KMS-11 (cell line): Measurements from ENCODE around the gene KCNQ1OT1.

Experiments used
- H2AFZ ChIP-seq: fragments of 200-600 bp; sonication (generic); 2 replicates; pipeline ENCODE4 v1.6.1; 2016; ENCODE audit warnings: antibody characterized with exemption, mixed run types, low read depth
- H3K27ac ChIP-seq: fragments of 200-600 bp; sonication (generic); 2 replicates; pipeline ENCODE4 v1.6.1; 2016; ENCODE audit warnings: mild to moderate bottlenecking, mixed run types
- H3K27me3 ChIP-seq: fragments of 200-600 bp; sonication (generic); 2 replicates; pipeline ENCODE4 v1.6.1; 2017; ENCODE audit warnings: mild to moderate bottlenecking, low read depth, mixed run types, moderate library complexity; ENCODE audit not compliant: insufficient read depth
- H3K36me3 ChIP-seq: fragments of 200-600 bp; sonication (generic); 2 replicates; pipeline ENCODE4 v1.6.1; 2017; ENCODE audit warnings: mild to moderate bottlenecking, mixed run types; ENCODE audit not compliant: insufficient read depth
- H3K4me1 ChIP-seq: fragments of 200-600 bp; sonication (generic); 2 replicates; pipeline ENCODE4 v1.6.1; 2016; ENCODE audit warnings: mild to moderate bottlenecking, low read depth, mixed run types; ENCODE audit not compliant: poor library complexity, severe bottlenecking
- H3K4me2 ChIP-seq: fragments of 200-600 bp; sonication (generic); 2 replicates; pipeline ENCODE4 v1.7.0; 2016; ENCODE audit warnings: mild to moderate bottlenecking, mixed run types
- H3K4me3 ChIP-seq: fragments of 200-600 bp; sonication (generic); IDR thresholded peaks from 2 replicates; pipeline ENCODE4 v1.6.1; 2017; ENCODE audit warnings: low read depth, low read length, mixed read lengths; ENCODE audit not compliant: insufficient read depth
- H3K79me2 ChIP-seq: fragments of 200-600 bp; sonication (generic); 2 replicates; pipeline ENCODE4 v1.6.1; 2016; ENCODE audit warnings: low read depth, mixed run types; ENCODE audit not compliant: insufficient read depth
- H3K9ac ChIP-seq: fragments of 200-600 bp; sonication (generic); 2 replicates; pipeline ENCODE4 v1.6.1; 2016; ENCODE audit warnings: mild to moderate bottlenecking, mixed run types
- H4K20me1 ChIP-seq: fragments of 200-600 bp; sonication (generic); 2 replicates; pipeline ENCODE4 v1.6.1; 2016; ENCODE audit warnings: mild to moderate bottlenecking, mixed run types; ENCODE audit not compliant: insufficient read depth
- CTCF ChIP-seq: fragments of 200-600 bp; sonication (generic); conservative IDR thresholded peaks from 2 replicates; pipeline ENCODE4 v1.6.1; 2017; ENCODE audit warnings: low read depth, mild to moderate bottlenecking, antibody characterized with exemption, low read length, moderate library complexity, mixed read lengths

KCNQ1OT1 gene

GRCh38 chr11:2694995-2695939, 4.5 kb downstream of the KCNQ1OT1 start:
- Histone ChIP-seq H3K9ac (no peak overlapping the region), H3K4me1 (peaks cover 71% of the 10 kb centered on the region), H3K4me2 (peak overlapping the region; percentile 13; the same call in 1 of the 2 replicates), H2AFZ (no peak overlapping the region), H3K4me3 (no peak overlapping the region), H3K27me3 (no peaks in the 10 kb centered on the region), H3K36me3 (no peaks in the 10 kb centered on the region), H3K79me2 (peaks cover 94% of the 10 kb centered on the region), H3K27ac (no peak overlapping the region), H4K20me1 (peaks cover 22% of the 10 kb centered on the region)
- TF ChIP-seq CTCF, result no peak

- TF ChIP-seq CTCF, result no peak
- peaks cover 22% of the 10 kb centered on the region for H4K20me1 ChIP-seq
- no peak overlapping the region; the same call in 1 of the 2 replicates for H3K4me2 ChIP-seq
- H3K4me1 ChIP-seq, result peaks cover 79% of the 10 kb centered on the region
- H3K9ac ChIP-seq, result no peak overlapping the region
- H2AFZ ChIP-seq, result no peak overlapping the region
- H3K36me3 ChIP-seq, result no peaks in the 10 kb centered on the region
- no peaks in the 10 kb centered on the region for H3K27me3 ChIP-seq
- H3K27ac ChIP-seq, result no peak overlapping the region
- H3K79me2 ChIP-seq, result peaks cover 99% of the 10 kb centered on the region
- H3K4me3 ChIP-seq, result no peak overlapping the region
These were observed 5.3 kb downstream of the KCNQ1OT1 start for GRCh38 chr11:2694495-2694894.

GRCh38 chr11:2693271-2694261, 6.2 kb downstream of the KCNQ1OT1 start:
- Histone ChIP-seq H3K27me3 (no peaks in the 10 kb centered on the region), H3K9ac (no peak overlapping the region), H2AFZ (no peak overlapping the region), H3K36me3 (no peaks in the 10 kb centered on the region), H4K20me1 (peaks cover 22% of the 10 kb centered on the region), H3K4me1 (peaks cover 88% of the 10 kb centered on the region), H3K4me3 (no peak overlapping the region), H3K4me2 (peak overlapping the region; percentile 4; the same call in 1 of the 2 replicates), H3K79me2 (peaks cover 99% of the 10 kb centered on the region), H3K27ac (no peak overlapping the region)
- TF ChIP-seq CTCF, result no peak
